WI38 (cell line): ENCODE results near the gene EIF5A.

Experiments
- H3K4me3 ChIP-seq: 2 replicates; pipeline ENCODE4 v1.5.1; 2011; ENCODE audit warnings: low read depth, mild to moderate bottlenecking, control low read depth, low read length
- CTCF ChIP-seq: IDR thresholded peaks from 2 replicates; pipeline ENCODE4 v1.5.1; 2012; ENCODE audit warnings: low read depth, mild to moderate bottlenecking, control low read depth, low read length

EIF5A gene

GRCh38 chr17:7355573-7355972 lies 48.1 kb downstream of the EIF5A start:
- H3K4me3 ChIP-seq = no peak overlapping the region
- TF ChIP-seq CTCF = no peak

GRCh38 chr17:7356072-7356549 lies 48.7 kb downstream of the EIF5A start:
- no peak overlapping the region for H3K4me3 ChIP-seq
- peak; percentile 78 for TF ChIP-seq CTCF

DNA sequence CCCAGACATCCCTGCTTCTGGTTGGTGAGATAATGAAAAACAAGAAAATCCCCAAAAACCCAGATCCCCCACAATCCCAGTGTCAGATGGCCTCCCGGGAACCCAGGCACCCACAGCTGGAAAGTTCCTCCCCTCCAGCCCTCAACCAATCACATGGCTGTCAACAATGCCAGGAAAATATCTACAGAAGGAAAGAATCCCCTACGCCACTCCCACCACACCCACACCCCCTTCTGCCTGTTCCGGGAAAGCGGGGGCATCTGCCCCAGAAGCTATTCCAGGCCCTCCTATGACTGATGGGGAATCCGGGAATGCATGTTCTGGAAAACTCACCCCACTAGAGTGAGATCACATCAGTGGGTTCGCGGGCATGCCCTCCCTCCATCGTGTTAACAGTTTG lies 49.3 kb downstream of the EIF5A start:
- TF ChIP-seq CTCF = no peak
- no peak overlapping the region for H3K4me3 ChIP-seq

GRCh38 chr17:7357381-7357780 lies 50.0 kb downstream of the EIF5A start:
- no peak overlapping the region for H3K4me3 ChIP-seq
- TF ChIP-seq CTCF = no peak

DNA sequence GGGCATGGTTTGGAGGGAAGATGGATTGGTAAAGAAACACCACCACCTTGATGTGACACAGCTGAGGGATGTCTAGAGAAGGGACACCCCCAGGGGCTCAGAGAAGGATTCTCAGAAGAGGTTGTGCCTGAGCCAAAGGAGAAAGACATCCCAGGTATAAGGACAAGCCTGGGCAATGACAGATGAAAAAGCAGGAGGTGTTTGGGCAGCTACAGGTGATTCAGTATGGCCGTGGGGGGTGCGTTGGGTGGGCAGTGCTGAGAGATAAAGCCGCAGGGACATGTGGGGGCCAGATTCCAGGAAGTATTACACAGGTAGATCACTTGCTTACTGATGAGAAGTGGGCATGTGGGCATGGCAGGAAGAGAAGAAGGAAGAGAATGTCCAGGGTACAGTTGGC lies 54.5 kb downstream of the EIF5A start:
- no peak overlapping the region for H3K4me3 ChIP-seq
- TF ChIP-seq CTCF = no peak
